NCI-H526 treated with DMSO at 0.1 percent for 48 hours (cell line): ENCODE measurements around the gene TBC1D16.

Source experiments
- DNase-seq: peaks from one replicate; lab custom pipeline; 2025; lab: John Stamatoyannopoulos, UW

TBC1D16 gene

GRCh38 chr17:79937391-79938335 is 98.0 kb downstream of the TBC1D16 start:
- no peak for DNase-seq

DNA sequence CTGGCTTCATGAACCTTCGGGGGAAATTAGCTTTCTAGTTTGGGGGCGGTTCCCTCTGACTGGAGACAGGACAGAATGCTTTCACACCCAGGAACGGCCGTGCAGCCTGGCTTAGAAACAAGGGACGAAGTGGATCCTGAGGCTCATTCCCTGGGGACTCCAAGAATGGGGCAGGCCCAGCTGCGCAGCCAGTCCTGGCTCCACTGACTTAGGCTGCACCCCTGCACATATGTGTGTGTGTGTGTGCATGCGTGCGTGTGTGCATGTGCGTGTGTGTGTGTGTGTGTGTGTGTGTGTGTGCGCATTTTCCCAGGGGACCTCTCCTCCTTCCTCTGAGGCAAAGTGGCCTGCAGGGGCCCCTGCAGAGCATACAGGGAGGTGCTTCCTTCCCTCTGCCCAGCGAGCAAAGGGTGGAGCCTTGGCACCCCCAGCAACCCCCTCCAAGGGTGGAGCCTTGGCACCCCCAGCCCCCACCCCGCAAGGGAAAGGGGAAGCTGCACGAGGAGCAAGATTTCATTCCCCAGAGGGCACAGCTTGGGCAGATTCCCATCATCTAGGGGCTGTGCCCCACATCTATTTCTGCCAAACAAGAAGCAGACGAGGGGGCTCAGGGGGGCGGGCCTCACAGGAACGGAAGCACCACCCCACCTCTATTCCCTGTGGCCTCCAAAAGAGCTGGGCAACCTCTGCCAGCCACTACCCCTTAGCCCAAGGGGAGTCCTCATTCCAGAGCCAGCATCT is 98.9 kb downstream of the TBC1D16 start:
- DNase-seq = no peak

- DNase-seq = no peak
Observed at GRCh38 chr17:79936050-79936449, 99.6 kb downstream of the TBC1D16 start.

DNA sequence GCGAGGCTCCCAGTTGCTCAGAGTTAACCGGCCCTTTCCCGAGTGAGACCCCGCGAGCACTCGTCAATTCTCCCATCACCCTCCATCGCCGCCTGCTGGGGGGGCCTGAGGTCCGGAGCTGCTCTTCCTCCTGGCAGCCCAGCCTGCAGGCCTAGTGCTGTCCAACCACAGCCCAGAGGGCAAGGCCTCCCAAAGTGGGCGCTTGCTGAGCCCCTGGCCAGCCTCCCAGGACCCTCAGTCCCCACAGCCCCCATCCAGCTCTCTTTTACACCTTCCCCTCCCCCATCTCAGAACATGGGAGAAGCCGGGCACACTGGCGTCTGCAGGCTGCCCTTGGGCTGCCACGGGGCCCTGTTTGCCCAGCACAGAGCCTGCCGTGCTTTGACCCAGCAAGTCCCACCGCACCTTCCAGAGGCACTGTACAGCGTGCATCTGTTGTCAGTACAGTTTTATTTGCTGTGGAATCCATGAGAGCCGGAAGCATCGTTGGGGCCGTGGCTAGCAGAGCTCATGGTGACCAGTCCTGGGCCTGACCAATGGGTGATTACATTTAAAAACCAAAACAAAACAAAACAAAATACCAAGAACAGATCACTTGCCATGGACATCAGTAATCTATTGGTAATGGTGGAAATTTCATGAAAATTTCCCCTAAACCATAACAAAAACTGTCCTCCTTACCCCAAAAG is 100.3 kb downstream of the TBC1D16 start:
- DNase-seq = no peak

GRCh38 chr17:79934653-79934970 is 101.1 kb downstream of the TBC1D16 start:
- no peak for DNase-seq

DNA sequence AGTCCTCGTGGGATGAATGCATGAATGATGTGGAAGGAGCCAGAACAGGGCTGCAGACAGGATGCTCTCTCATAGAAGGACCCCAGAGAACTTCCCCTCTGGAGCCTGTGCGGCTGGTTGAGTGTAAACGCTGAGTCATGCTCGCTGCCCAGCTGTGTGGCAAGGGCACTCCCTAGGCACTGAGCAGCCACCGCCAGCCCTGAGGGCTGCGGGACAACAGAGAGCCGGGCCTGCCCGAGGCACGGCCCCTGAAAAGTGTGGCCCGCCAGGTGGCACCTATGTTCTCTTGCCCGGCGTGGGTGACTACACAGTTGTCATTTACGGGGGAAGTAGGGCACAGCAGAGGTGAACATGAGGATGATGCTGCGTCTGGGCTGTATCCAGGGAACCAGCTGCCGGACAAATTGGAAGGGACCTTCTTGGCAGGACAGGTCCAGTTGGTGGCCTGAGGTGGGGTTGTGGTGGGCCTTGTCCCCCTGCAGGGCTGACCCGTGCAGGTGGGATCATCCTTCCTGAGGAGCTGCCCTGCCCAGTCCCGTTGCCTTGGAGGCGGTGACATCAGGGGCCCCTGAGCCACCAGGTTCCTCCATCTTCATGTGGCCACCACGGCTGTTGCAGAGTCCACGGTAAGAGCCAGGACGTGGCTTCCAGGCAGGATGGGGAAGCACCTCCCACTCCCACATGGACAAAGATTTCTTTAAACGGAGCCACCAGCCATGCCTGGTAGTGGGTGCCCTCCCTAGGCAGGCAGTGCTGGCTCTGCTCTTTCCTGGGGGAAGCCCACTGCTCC is 101.6 kb downstream of the TBC1D16 start:
- DNase-seq = no peak

DNA sequence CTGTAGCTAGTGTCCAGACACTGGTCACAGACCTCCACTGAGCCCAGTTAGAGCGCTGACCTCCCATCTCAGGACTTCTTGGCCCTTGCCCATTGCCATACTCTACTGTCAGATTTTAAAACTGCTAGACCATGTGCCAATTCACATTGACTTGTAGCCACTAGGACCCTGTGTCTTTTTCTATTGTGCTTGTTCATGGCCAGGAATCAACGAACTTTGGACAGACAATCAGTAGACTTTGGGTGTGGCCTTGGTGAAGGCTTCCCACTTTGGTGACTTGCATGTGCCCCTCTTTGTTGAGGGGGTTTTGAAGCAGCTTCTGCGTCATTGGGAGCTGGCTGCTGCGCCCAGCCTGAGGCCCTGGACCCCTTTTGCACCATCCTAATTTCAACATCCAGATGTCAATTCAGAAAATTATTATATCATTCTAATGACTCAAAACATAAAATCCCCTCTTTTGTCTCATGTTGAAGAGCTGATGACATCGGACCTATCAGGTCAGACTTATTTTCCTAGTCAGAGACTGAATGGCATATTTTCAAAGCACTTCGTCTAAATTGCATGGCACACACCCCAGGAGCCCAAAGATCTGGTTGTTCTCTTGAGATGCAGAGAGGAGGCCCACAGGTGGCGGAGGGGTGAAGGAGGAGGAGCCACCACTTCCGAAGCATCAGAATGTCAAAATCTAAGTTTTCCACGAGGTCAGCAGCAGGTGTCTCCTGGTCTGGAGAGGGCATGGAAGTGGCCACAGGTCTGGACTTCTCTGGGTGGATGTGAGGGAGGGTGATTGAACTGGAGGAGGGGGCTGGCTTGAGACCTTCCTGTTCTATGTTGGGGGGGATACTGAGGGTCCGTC is 103.0 kb downstream of the TBC1D16 start:
- DNase-seq = no peak

DNA sequence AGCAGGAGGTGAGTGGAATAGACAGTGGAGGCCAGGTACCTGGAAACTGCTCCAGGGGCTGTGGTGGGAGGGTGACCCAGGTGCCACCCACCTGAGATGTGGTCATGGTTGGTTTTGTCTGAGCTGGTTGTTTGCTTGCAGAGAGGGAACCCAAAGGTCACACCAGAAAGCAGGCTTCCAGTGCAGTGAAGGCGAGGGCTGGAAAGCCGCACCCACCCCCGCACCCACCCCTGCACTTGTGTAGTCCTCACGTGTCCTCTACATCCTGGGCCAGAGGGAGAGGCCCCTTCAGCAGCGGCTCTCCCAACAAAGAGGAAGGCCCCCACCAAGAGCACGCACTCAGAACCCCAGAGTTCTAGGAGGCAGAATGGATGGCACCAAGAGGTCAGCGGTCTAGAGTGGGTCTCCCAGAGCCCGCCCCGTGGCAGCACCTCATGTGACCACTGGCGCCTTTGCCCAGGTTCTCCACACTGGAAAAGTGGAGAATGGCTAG is 103.8 kb downstream of the TBC1D16 start:
- no peak for DNase-seq

DNA sequence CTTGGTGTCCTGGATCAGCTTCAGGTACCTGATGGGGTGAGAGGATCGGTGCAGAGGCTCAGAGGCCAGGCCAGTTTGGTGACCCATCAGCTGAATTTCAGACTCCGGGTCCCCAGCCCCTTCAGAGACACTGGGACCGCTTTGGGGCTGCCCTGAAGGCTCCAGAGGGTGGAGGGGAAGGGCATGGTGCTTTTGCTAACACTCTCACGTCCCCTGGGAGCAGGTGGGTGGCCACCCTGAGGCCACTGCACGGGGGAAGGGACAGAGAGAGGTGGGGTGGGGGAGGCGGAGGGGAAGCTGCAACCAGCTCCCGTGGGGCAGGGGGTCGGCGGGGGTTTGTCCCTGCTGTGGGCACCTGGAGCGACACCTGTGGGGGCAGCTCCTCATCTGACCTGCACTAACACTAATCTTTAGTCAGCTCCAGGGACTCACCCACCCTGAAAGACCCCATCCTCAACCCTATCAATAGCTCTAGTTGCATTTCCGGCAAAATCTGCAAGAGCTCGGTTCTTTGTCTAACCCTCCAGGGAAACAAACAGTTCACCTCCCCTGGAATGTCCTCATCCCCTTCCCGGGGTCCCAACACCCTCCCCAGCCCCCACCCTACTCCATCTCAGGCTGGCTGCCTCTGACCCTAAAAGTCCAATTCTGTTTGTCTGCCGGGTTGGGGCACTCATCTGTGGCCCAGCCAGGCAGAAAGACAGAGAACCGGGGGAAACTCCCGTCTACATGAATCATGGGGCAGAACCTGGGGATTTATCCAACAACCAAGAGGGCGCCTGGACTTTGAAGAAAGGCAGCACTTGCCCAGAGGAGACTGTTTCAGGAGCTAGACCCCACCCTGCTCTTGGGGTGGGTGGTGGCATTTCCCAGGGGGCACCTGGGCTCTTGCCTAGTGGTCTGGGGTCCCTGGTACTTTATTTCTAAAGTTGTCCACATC is 104.5 kb downstream of the TBC1D16 start:
- DNase-seq = no peak

GRCh38 chr17:79930062-79930876 is 105.4 kb downstream of the TBC1D16 start:
- no peak for DNase-seq

GRCh38 chr17:79929257-79930061 is 106.2 kb downstream of the TBC1D16 start:
- DNase-seq = no peak

DNA sequence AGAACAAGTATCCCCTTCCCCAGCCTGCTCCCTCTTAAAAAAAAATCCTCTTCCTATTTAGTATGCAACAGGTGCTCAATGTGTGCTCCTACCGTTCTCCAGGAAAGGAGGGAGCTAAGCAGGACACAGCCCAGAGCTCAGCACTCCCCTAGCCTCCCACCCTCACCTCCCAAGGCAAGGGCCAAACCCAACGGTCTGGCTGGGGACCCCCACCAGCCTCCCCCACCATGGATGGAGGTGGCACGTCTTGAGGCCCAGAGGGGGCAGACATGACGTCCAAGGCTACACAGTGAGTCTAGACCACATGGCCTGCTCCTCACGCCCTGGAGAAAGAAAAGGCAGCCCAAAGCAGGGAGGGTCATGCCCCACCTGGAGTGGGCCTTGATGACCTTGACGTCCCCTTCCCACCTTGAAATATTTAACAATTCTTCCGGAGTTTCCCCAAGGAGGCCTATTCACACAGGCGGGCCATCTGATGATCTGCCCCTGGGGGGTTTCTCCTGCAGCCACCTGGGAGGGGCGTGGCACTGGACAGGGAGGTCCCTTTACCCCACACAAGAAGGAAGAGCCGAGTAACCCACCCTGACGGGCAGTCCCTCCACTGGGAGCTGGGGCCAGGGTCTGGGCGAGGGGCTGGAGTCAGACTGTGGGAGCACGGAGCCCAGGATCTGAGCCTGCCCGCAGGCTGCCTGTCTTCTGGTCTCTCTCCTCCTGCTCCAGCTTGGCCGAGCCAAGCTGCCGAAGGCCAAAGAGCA is 107.0 kb downstream of the TBC1D16 start:
- DNase-seq = no peak

DNA sequence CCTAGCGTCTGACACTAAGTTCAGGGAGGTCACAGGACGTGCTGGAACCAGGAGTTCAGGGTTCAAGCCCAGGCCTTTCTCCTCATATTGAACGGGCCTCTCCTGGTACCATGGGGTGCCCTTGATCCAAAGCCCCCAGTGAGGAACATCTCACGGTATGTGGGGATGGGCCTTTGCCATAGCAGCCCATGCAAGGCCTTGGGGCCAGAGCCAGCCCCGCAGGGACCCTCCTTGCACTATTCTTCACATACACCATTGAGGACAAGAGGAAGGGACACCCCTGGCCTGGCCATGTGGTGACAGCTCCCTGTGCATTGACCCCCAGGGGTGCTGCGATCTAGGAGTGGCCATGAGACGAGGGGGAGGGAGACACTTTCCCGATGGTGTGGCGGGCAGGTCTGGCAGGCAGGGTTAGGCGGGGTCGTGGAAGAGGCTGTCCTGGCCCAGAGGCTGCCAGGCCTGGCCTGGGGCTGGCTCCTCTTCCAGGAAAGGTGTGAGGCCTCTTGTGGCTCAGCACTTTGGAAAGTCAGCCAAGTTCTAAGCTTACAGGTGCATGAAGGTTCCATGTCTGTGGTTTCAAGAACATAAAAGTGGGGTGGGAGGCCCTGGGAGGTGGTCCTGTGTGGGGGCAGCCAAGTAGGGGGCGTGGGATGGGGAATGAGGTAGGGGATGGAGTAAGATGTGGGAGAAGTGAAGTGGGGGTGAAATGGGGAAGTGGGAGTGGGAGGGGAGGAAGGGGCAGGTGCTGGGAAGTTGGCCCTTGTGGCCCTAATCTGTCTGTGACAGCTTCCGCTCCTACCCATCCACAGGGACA is 107.8 kb downstream of the TBC1D16 start:
- no peak for DNase-seq

DNA sequence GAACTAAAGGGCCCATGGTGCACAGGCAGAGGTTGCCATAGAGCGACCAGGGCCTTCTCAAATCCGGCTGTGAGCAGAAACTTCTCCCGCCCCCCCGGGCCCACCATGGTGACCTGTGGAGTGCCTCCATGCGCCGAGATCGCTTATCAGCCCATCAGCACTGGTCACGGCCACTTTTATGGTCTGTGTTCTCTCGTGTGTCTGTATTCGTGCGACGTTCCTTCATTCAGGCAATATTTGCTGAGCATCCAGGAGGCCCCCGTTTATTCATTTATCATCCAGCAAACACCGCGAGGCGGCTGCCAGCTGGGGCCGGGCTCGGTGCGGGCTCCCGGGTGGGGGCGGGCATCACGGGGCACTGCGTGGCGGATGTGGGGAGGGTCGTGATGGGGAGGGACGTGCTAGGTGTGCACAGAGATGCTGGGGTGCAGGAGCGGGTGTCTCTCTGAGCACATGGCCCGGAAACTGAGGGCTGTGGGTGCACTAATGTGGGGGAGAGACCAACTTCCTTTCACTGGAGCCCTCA is 108.5 kb downstream of the TBC1D16 start:
- no peak for DNase-seq

DNA sequence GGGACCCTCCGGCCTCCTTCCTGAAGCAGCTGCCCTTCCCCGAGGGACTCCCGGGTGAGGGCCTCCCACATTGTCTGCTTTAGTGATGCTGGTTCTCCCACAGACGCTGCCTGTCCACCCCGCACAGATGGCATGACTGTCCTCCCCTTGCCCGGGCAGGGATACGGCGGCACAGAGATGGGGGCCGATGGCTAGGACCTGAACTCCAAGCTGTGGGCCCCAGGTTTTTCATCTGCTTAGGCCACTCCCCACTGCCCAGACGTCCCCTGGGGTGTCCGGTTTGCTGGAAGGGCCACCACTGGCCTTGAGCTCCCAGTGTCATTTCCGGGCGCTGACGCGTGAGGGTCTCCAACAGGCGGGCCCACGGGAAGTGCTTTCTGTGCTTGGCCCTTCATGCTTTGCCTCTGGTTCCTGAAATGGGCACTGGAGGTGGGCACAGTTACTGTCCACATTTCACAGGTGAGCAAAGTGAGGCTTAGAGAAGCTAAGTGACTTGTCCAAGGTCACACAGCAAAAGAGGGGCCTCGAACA is 109.0 kb downstream of the TBC1D16 start:
- DNase-seq = no peak

- no peak for DNase-seq
Observed at GRCh38 chr17:79926142-79926604, 109.5 kb downstream of the TBC1D16 start.
